NCI-H2029 (cell line): ENCODE results near the gene CYGB.

Experiments used
- DNase-seq: peaks from one replicate; lab custom pipeline; 2025; lab: John Stamatoyannopoulos, UW

Gene CYGB

GRCh38 chr17:76537578-76538280 is at the start of gene CYGB:
Gene CYGB, minus strand, starts transcription at chr17:76537709. Its CDS starts 167 bp downstream, at chr17:76537542.
- DNase-seq = no peak

DNA sequence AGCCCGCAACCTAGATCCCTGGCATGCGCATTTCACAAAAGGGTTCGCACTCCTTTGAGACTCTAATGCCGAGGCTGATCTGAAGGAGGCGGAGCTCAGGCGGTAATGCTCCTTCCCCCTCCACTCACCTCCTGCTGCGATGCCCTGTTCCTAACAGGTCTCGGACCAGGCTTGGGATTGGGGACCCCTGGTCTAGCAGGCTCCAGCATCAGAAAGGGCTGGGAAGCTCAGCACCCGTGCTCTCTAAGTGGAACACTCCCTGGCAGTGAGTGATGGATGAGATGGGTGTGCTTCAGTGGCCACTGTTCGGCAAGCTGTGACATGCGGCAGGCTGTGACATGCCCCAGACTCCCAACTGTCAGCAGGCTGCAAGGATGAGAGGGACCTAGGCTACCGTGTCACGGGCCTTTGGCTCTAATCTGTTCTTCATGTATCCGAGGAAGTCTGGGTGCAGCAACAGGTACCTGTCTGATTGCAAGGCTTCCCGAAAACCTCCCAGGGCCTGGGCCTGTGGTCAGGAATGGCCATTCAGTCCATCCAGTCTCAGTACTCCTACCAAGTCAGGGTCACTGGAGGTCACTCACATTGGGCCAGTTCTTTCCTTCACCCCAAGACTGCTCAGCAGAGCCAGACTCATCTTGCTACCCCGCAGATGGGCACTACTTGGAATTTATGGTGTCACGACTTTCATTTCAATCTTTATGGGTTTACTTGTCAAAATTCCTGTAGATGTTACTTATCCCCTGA is 49.4 kb upstream of the CYGB start:
- no peak for DNase-seq

DNA sequence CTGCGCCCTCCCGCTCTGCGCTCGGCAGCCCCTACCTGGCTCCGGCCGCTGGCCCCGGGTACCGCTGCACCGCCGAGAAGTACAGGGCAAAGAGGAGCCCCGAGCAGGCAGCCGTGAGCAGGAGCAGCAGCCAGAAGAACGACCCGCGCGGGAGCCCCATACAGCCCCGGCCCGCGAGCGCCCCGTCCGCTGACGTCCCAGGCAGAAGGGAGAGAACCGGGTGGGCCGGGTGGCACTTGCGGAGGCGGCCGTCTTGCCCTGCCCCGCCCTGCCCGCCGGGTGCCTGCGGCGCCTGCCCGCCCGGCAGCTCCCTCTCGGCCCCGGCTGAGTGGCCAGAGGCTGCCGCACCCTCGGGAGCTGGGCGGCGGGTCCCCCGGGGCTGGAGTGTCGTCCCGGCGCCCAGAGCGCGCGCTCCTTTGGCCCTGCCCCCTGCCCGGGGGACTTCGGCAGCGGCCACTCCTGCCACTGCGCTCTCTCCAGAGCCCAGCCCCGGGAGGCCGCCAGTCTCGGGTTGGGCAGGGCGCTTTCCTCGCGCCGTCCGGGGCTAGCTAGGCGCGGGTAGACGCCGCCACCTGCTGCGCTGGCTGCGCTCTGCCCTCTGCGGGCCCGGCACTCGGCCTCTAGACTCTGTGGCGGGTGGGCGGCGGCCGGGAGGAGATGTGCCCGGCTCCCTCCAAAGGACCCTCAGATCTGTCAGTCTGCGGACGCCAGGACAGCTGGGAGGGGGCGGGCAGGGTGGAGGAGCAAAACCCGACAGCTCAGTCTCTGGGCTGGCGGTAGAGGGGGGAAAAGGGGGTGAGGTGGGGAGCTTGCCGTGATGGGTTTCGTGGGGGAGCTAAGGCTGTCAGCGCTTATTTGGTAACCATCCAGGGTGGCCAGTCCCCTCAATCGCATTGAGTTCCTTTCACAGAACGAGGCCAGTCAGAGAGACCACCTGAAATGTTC is 48.4 kb upstream of the CYGB start, which contains the start of gene ST6GALNAC2:
Gene ST6GALNAC2, minus strand, starts transcription at position 212 of the 945 bp plus-strand sequence. Its CDS starts 52 bp downstream, at position 160.
- DNase-seq = no peak

GRCh38 chr17:76585033-76585648 is 47.6 kb upstream of the CYGB start:
- DNase-seq = no peak

DNA sequence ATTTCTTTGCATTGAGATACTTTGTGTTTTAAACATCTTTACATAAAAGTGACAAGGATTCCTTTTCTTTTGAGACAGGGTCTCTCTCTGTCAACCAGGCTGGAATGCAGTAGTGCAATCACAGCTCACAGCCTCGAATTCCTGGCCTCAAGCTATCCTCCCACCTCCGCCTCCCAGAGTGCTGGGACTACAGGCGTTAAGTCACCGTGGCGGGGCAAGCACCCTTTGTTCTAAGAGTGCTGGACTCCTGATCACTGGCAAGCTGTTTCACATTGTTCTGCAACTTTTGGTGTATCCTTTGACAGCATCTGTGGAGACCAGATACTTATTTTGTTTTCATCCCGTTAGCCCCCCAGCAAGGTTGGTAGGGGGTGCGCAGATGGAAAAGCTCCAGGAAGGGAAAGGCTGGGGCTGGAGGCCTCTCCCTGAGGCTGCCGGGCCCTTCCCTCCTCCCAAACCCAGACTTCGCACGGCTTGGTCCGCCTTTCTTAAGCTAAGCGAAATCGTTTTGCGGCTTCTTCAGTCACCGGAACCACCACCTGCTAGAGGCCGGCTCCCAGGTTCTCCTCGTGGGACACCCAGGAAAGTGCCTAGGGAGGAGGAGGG is 47.0 kb upstream of the CYGB start:
- no peak for DNase-seq

GRCh38 chr17:76582660-76583059 is 45.2 kb upstream of the CYGB start:
- no peak for DNase-seq

DNA sequence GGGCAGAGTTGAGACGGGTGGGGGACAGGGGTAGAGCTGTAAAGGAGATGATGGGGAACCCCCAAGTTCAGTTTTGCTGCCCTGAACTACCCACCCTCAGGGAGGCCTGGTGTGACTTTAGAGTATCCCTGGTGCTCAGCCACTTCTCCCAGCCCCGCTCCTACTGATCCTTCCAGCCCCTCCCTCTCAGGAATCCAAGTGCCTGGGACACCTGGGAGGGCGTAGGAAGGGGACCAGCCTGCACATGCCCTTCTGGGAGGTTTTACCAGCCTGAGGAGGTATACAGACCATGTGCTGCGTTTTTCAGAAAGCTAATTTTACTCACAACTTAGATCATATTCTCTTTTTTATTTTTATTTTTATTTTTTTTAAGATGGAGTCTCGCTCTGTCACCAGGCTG is 44.0 kb upstream of the CYGB start:
- no peak for DNase-seq

- no peak for DNase-seq
These were observed 41.8 kb upstream of the CYGB start for GRCh38 chr17:76579281-76579680.

DNA sequence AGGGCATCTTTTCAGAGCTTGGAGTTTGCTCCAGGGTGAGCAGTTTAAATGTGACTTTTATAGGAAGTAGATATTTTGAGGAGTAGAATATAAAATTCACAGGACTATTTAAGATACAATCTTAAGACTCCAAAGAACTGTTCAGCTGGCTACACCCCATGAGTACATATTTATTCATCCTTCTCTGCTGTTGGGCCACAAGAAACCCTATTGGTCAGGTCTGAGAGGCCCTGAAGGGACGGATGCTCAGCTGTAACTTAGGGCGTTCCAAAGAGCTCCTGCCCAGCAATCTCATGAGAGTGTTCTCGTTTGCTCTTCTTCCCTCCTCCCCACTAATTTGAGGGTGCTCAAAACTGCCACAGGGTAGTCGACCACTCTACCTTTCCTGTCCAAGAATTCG is 40.9 kb upstream of the CYGB start:
- DNase-seq = no peak

DNA sequence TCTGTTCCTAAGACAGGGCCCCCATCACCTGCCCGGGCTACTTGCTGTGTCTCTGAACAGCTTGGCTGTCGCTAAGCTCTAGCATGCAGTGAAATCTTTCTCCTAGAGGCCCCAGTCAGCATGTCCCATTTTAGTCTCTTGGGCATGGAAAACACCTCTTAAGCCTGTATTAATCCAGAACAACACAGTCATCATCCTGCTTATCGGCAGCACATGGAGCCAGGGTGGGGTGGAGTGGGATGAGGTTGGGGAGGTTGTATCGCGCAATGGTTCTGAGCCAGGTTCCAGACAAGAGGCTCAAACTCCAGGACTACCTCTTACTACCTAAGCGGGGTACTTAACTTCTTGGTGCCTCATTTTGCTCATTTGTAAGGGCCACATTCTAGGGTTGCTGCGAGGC is 40.4 kb upstream of the CYGB start:
- no peak for DNase-seq

DNA sequence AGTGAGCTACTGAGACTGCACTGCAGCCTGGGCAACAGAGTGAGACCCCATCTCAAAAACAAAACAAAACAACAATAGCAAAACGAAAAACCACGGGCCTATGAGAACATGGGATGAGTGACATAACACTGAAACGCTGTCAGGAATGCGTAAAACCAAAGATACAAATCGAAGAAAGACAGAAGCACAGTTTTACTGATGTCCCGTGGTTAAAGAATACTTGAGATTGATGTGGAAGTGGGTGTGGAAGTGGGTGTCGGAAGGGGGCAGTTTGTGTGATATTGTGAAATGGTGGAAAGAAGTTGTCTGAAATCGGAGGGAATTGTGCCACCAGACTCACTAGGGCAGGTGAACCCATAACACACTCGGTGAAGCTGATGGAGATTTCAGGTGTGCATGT is 38.7 kb upstream of the CYGB start:
- DNase-seq = no peak

- no peak for DNase-seq
These were observed 38.1 kb upstream of the CYGB start for GRCh38 chr17:76575570-76575969.

- no peak for DNase-seq
These were observed 36.7 kb upstream of the CYGB start for GRCh38 chr17:76574166-76574565.

DNA sequence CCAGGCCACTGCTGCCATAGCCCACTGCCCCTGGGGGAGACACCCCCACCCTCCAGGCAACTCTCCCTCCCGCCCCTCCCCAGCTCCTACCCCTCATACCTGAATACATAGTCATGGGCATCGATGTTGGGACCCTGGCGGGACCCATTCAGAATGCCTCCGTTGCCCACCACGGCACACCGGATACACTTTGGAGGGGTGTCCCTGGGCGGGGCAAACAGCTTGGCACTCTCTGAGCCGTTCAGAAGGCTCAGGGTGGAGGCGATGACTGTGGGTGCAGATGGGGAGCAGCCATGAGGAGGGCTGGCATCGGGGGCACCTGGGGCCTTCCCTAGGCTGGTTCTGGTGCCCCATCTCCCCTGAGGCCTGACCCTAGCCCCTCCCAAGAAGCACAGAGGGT is 35.6 kb upstream of the CYGB start:
- no peak for DNase-seq

GRCh38 chr17:76572201-76572910 is 34.8 kb upstream of the CYGB start:
- DNase-seq = no peak

GRCh38 chr17:76570877-76571471 is 33.5 kb upstream of the CYGB start:
- no peak for DNase-seq

- DNase-seq = no peak
These were observed 32.9 kb upstream of the CYGB start for GRCh38 chr17:76570457-76570856.

- DNase-seq = no peak
These were observed 32.2 kb upstream of the CYGB start for GRCh38 chr17:76569607-76570279.

GRCh38 chr17:76568811-76569221 is 31.3 kb upstream of the CYGB start:
- no peak for DNase-seq
